NCI-H1417 (cell line): ENCODE results near the gene TTC12.

Source experiments
- DNase-seq, 3 experiments: peaks; one replicate each; lab custom pipeline; 2025; lab: John Stamatoyannopoulos, UW

Gene TTC12

GRCh38 chr11:113314389-113315301, at the start of gene TTC12:
Gene TTC12, plus strand, starts transcription at chr11:113314583. Its CDS starts 1,675 bp downstream, at chr11:113316258.
- DNase-seq: peak; percentile 73 to 90 (median 88)

GRCh38 chr11:113265362-113265761, 49.0 kb upstream of the TTC12 start:
- DNase-seq: no peak

DNA sequence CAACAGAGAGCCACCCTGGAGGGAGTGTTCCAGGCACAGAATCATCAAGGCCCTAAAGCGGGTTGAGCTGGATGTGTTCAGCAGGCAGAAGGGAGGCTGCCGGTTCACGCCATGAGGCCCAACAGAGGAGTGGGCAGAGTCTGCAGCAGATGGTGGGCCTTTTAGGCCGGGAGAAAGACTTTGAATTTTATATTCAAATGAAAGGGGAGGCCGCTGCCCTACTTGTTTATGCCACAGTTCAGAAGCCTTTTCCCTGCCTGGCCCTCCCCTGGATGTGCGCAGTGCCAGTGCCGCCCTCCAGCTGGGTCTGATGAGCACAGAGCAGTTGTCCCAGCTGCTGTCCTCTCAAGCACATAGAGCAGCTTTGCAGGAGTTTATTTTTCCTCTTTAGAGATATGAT, 46.9 kb upstream of the TTC12 start:
- no peak for DNase-seq

- no peak for DNase-seq
Observed at GRCh38 chr11:113269096-113269495, 45.3 kb upstream of the TTC12 start.

- DNase-seq: no peak
Observed at GRCh38 chr11:113269636-113270035, 44.7 kb upstream of the TTC12 start.

GRCh38 chr11:113270080-113270479, 44.3 kb upstream of the TTC12 start:
- no peak for DNase-seq

GRCh38 chr11:113271551-113272245, 42.7 kb upstream of the TTC12 start:
- no peak for DNase-seq

- no peak for DNase-seq
Observed at GRCh38 chr11:113272281-113272680, 42.1 kb upstream of the TTC12 start.

- DNase-seq: no peak
Observed at GRCh38 chr11:113272927-113273615, 41.3 kb upstream of the TTC12 start.

DNA sequence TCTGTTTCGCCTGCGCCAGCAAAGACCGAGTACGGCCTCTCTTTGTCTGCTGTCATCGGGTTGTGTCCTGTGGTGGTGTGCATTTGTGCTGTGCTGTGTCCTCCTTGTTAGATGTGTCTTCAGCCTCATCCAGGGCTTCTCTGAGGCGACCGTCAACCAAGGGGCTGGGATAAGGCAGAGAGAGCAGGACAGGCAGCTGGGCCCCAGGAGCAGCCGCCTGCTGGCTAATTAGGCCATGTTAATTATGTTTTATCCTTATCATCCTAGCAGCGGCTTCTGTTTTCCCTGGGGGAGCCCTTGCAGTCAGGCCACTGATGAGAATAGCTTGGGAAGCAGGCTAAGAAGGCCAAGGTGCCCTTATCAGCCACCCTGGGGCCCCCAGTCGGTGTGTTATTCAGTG, 40.7 kb upstream of the TTC12 start:
- no peak for DNase-seq

- DNase-seq: peak in 1 of 3 experiments; percentile 26
Observed at GRCh38 chr11:113274713-113275582, 39.4 kb upstream of the TTC12 start.

GRCh38 chr11:113275602-113276001, 38.8 kb upstream of the TTC12 start:
- no peak for DNase-seq

DNA sequence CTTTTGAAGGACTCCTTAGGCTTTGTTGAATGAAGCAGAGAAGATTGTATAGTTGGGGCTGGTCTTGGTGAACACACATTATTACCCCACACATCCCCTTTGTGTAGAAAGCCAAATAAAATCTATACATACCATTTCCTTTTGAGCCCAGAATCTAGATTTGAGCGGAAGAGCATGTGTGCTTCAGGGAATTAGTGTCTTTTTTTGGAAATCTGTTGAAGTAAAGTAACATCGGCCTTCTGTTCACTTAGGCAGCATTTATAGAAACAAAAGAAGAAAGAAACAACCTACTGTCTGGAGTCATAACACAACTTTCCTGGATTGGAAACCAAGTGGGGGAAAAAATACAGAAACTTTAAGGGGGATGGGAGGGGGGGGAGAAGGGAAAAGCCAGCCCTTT, 37.9 kb upstream of the TTC12 start:
- no peak for DNase-seq

DNA sequence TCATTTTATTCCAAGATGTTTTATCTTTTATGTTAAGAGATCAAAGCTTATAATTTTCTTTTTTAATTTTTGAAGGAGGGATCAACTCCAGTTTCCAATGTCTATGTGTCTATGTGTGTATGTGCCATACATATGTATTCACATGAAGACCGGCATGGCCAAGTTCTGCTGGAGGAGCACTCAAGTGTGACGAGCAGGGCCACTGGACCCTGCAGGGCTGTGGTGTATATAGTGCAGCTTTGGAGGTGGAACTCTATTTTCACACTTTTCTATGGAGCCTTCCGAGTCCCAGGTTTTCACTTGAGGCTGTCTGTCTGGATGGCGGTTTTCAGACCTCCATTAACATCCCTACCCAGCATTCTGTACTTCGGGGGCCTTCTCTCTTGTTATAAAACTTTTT, 36.5 kb upstream of the TTC12 start:
- no peak for DNase-seq

- DNase-seq: no peak
Observed at GRCh38 chr11:113278481-113278880, 35.9 kb upstream of the TTC12 start.

DNA sequence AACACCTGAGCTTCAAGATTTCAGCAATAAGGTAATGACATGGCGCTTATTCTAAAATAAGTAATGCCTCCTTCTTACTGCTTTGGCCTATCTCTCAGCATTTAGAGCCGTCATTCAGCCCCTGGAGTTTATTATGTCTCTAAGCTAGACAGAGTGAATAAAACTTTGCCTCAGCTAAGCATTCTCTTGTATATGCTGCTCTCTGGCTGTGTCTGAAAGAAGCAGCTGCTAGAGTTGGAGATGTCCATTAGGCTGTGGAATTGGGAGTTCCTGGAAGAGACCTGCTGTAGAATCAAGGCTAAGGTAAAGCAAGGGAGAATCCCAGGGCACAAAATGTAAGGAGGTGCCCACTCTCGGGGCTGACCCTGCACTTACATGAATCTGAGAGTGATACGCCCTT, 35.5 kb upstream of the TTC12 start:
- DNase-seq: no peak

DNA sequence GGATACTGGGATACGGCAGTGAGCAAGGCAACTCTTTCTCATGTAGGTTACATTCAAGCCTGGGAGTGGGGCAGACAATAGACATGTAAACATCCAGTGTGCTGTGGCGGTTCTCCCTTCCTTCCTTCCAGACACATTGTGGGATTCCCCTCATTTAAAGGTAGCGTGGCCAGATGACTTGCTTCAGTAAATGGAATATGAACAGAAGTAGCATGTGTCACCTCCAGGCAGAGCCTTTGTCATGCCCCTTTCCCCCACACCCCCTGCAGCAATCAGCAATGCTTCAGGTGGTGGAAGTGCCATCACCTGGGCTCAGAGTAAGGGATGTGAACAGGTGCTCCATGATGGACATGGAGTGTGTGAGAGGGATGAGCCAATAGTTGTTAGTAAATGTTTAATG, 34.8 kb upstream of the TTC12 start:
- DNase-seq: no peak

DNA sequence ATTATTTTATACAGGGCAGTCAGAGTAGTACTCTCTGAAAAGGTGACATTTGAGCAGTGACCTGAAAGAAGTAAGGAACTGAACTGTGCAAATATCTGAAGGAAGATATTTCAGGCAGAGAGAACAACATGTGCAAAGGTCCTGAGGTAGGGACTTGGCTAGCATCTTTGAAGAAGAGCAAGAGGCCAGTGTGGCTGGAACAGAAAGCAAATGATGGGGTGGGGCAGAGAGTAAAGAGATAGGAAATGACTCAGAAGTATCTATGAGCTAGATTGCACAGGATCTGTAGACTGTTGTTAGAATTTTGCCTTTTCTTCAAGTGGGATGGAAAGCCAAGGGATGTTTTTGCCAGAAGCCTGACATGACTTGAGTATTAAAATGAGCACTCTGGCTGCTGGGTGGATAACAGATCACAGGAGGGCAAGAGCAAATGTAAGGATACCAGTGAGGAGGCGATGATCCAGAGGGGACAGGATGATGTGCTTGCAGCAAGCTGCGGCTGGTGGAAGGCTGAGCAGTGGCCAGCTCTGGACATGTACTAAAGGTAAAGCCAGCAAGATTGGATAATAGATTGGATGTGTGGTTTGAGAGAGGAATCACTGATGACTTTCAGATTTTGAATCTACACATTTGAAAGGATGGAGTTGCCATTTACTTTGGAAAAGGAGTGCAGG, 33.2 kb upstream of the TTC12 start:
- DNase-seq: no peak

- no peak for DNase-seq
Observed at GRCh38 chr11:113282898-113283437, 31.4 kb upstream of the TTC12 start.

DNA sequence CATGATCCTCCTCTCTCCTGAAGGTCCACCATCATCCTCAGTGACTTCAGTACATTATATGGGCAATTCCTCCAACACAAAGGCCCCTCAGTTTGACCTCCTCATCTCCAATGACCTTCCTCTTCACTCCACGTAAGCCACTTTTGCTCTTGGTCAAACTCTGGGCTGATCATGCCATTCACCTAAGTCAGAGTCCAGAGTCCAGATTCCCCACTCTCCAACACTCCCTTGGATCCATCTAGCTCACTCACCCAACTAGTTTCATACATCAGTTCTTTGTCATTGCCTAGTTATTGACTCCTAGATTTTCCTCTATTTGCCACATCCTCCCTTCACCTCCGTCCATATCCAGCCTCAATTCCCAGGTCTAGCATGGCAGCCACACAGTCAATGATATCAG, 30.5 kb upstream of the TTC12 start:
- no peak for DNase-seq

DNA sequence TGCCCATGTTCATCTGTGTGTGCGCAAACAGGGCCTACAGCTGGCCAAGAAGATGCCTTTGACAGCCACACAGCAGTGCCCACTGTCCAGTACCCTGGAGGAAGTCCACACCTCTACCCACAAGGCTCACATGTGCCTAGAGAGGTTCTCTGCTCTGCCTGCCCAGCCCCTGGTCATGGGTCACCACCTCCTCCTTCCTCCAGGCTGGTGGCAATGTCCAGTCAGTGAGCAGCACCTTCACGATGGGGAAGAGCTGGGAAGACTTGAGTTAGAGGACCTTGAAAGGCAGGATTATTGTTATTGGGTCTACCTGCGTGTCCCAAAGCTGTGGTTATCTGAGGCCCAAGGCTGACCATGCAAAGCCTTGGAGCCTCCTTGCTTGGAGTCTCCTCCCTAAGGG, 28.4 kb upstream of the TTC12 start:
- no peak for DNase-seq
